Stimulated activated CD8-positive, alpha-beta memory T cell treated with anti-CD3 and anti-CD28 coated beads, Interleukin-7, amount 100 ng/mL, for 1 hour (primary cell): ENCODE data around the gene DAP.
"Not testable (repeated sequence)": the region's sequence is repeated elsewhere in the genome, so short reads cannot be mapped to it uniquely, and the experiment has no call there.

Source experiments
- DNase-seq, 2 donors: peaks; one replicate each; pipeline ENCODE4 v3.0.0-alpha.2; 2020; ENCODE audit warnings: low read depth in 2 of 2

DAP gene

GRCh38 chr5:10671041-10672008 is 89.7 kb downstream of the DAP start:
- no peak for DNase-seq

GRCh38 chr5:10669983-10670382 is 91.1 kb downstream of the DAP start:
- DNase-seq: no peak

- DNase-seq: no peak
These were observed 92.3 kb downstream of the DAP start for GRCh38 chr5:10668697-10669096.

GRCh38 chr5:10667431-10668057 is 93.5 kb downstream of the DAP start:
- DNase-seq: no peak

GRCh38 chr5:10666531-10667299 is 94.3 kb downstream of the DAP start:
- DNase-seq: no peak

- DNase-seq: no peak
These were observed 95.2 kb downstream of the DAP start for GRCh38 chr5:10665799-10666198.

- DNase-seq: not testable (repeated sequence)
These were observed 96.8 kb downstream of the DAP start for GRCh38 chr5:10664180-10664769.

GRCh38 chr5:10663489-10664179 is 97.4 kb downstream of the DAP start:
- no peak for DNase-seq

- no peak for DNase-seq
These were observed 98.2 kb downstream of the DAP start for GRCh38 chr5:10662661-10663488.

- DNase-seq: no peak
These were observed 99.0 kb downstream of the DAP start for GRCh38 chr5:10662083-10662482.

GRCh38 chr5:10661401-10661800 is 99.6 kb downstream of the DAP start:
- no peak for DNase-seq

- no peak for DNase-seq
These were observed 100.2 kb downstream of the DAP start for GRCh38 chr5:10660720-10661387.

GRCh38 chr5:10660135-10660534 is 100.9 kb downstream of the DAP start:
- no peak for DNase-seq

- DNase-seq: no peak
These were observed 102.8 kb downstream of the DAP start for GRCh38 chr5:10658265-10658664.

- no peak for DNase-seq
These were observed 104.8 kb downstream of the DAP start for GRCh38 chr5:10655972-10656830.

- no peak for DNase-seq
These were observed 105.7 kb downstream of the DAP start for GRCh38 chr5:10655161-10655971.

GRCh38 chr5:10654566-10654965 is 106.5 kb downstream of the DAP start:
- DNase-seq: no peak
